HEK293 (cell line): Measurements from ENCODE around the gene CSNK2A3.

ENCODE experiments used
- CTCF ChIA-PET: fragments of 350-600 bp; formaldehyde crosslinking; extraction: SDS; loops from one replicate; lab custom pipeline; 2021; ENCODE audit warnings: antibody characterized with exemption; lab: Yijun Ruan, JAX
- POLR2A ChIA-PET: fragments of 300-600 bp; formaldehyde crosslinking; extraction: SDS; loops from one replicate; lab custom pipeline; 2020; ENCODE audit warnings: antibody characterized with exemption, inconsistent platforms; lab: Yijun Ruan, JAX
- H3K27ac ChIP-seq: fragments of 200-500 bp; sonication (Bioruptor generic); 2 replicates; pipeline ENCODE4 v1.5.1; 2014; ENCODE audit warnings: low read depth, low read length, control low read depth, inconsistent platforms; ENCODE audit errors: extremely low read depth
- H3K36me3 ChIP-seq, 2 experiments: fragments of 200-500 bp in 1 of 2; sonication (Bioruptor generic) in 1 of 2; 1 replicate in 1 of 2; 2 replicates in 1 of 2; pipeline ENCODE4 v1.5.1; 2014 to 2017; ENCODE audit warnings: inconsistent platforms in 2 of 2, low read length in 2 of 2; ENCODE audit not compliant: control insufficient read depth in 2 of 2, insufficient read depth in 1 of 2
- H3K4me1 ChIP-seq: fragments of 200-500 bp; sonication (Bioruptor generic); 2 replicates; pipeline ENCODE4 v1.5.1; 2014; ENCODE audit warnings: mild to moderate bottlenecking, low read length, inconsistent platforms; ENCODE audit not compliant: control insufficient read depth, insufficient read depth
- H3K4me3 ChIP-seq: 2 replicates; pipeline ENCODE4 v1.5.1; 2011; ENCODE audit warnings: low read depth, mild to moderate bottlenecking, control low read depth, low read length, moderate library complexity
- H3K9me3 ChIP-seq: fragments of 200-500 bp; sonication (Bioruptor generic); 2 replicates; pipeline ENCODE4 v1.5.1; 2014; ENCODE audit warnings: low read depth, low read length, inconsistent platforms; ENCODE audit not compliant: control insufficient read depth, insufficient read depth
- GLI2 ChIP-seq: fragments of 450-650 bp; formaldehyde crosslinking; IDR thresholded peaks from 2 replicates; pipeline ENCODE4; 2017; ENCODE audit warnings: missing biosample characterization, missing genetic modification characterization, low read depth, borderline replicate concordance
- HOXA7 ChIP-seq: sonication (generic); formaldehyde crosslinking; IDR thresholded peaks from 2 replicates; pipeline ENCODE4 v1.8.1; 2022; ENCODE audit warnings: missing genetic modification reagents, borderline replicate concordance
- KLF16 ChIP-seq: fragments of 450-650 bp; formaldehyde crosslinking; IDR thresholded peaks from 2 replicates; pipeline ENCODE4 v1.5.1; 2017; ENCODE audit warnings: missing biosample characterization, missing genetic modification characterization
- KLF9 ChIP-seq: fragments of 450-650 bp; formaldehyde crosslinking; IDR thresholded peaks from 2 replicates; pipeline ENCODE4 v1.5.1; 2016; ENCODE audit warnings: missing biosample characterization, missing genetic modification characterization, low read depth
- SALL2 ChIP-seq: fragments of 450-650 bp; formaldehyde crosslinking; IDR thresholded peaks from 2 replicates; pipeline ENCODE4 v1.5.0; 2017; ENCODE audit warnings: missing biosample characterization, mild to moderate bottlenecking, missing genetic modification characterization, borderline replicate concordance
- SP7 ChIP-seq: fragments of 450-650 bp; formaldehyde crosslinking; IDR thresholded peaks from 2 replicates; pipeline ENCODE4 v1.5.1; 2016; ENCODE audit warnings: missing biosample characterization, missing genetic modification characterization
- YY2 ChIP-seq: fragments of 450-650 bp; formaldehyde crosslinking; IDR thresholded peaks from 2 replicates; pipeline ENCODE4 v1.5.1; 2016; ENCODE audit warnings: missing biosample characterization, missing genetic modification characterization
- ZNF133 ChIP-seq: fragments of 450-650 bp; formaldehyde crosslinking; IDR thresholded peaks from 2 replicates; pipeline ENCODE4 v1.5.1; 2016; ENCODE audit warnings: missing biosample characterization, missing genetic modification characterization
- ZNF155 ChIP-seq: fragments of 450-650 bp; formaldehyde crosslinking; IDR thresholded peaks from 2 replicates; pipeline ENCODE4 v1.5.1; 2016; ENCODE audit warnings: missing biosample characterization, missing genetic modification characterization
- ZNF223 ChIP-seq: fragments of 450-650 bp; formaldehyde crosslinking; IDR thresholded peaks from 2 replicates; pipeline ENCODE4 v1.5.1; 2016; ENCODE audit warnings: missing biosample characterization, missing genetic modification characterization
- ZNF274 ChIP-seq, 2 experiments: fragments of 200-500 bp in 1 of 2; fragments of 450-650 bp in 1 of 2; sonication (Bioruptor generic) in 1 of 2; formaldehyde crosslinking in 1 of 2; IDR thresholded peaks; 2 replicates each; pipeline versions ENCODE4 v1.5.1 to v1.6.1; 2014 to 2016; ENCODE audit warnings: borderline replicate concordance in 1 of 2, inconsistent platforms in 1 of 2, low read length in 1 of 2, missing biosample characterization in 1 of 2, missing genetic modification characterization in 1 of 2
- ZNF366 ChIP-seq: fragments of 450-650 bp; formaldehyde crosslinking; conservative IDR thresholded peaks from 2 replicates; pipeline ENCODE4 v1.5.1; 2016; ENCODE audit warnings: missing biosample characterization, missing genetic modification characterization
- ZNF510 ChIP-seq: fragments of 450-650 bp; formaldehyde crosslinking; IDR thresholded peaks from 2 replicates; pipeline ENCODE4 v1.5.1; 2018; ENCODE audit warnings: mild to moderate bottlenecking, missing genetic modification characterization, missing biosample characterization; ENCODE audit not compliant: insufficient replicate concordance
- ZNF530 ChIP-seq: fragments of 450-650 bp; formaldehyde crosslinking; IDR thresholded peaks from 2 replicates; pipeline ENCODE4 v1.5.1; 2016; ENCODE audit warnings: low read depth, missing biosample characterization, missing genetic modification characterization
- ZNF561 ChIP-seq: fragments of 450-650 bp; IDR thresholded peaks from 2 replicates; pipeline ENCODE4 v1.5.1; 2018; ENCODE audit warnings: missing biosample characterization, missing genetic modification characterization, borderline replicate concordance
- ZNF623 ChIP-seq: fragments of 450-650 bp; formaldehyde crosslinking; IDR thresholded peaks from 2 replicates; pipeline ENCODE4 v1.5.1; 2016; ENCODE audit warnings: missing biosample characterization, missing genetic modification characterization
- ZNF654 ChIP-seq: fragments of 450-650 bp; formaldehyde crosslinking; IDR thresholded peaks from 2 replicates; pipeline ENCODE4 v1.5.1; 2016; ENCODE audit warnings: low read depth, missing biosample characterization, missing genetic modification characterization
- ZNF701 ChIP-seq: fragments of 450-650 bp; formaldehyde crosslinking; IDR thresholded peaks from 2 replicates; pipeline ENCODE4 v1.5.1; 2016; ENCODE audit warnings: missing biosample characterization, missing genetic modification characterization
- TF ChIP-seq, protein P1 (sequence below): fragments of 450-650 bp; formaldehyde crosslinking; IDR thresholded peaks from 2 replicates; pipeline ENCODE4 v1.5.1; 2016; ENCODE audit warnings: missing biosample characterization, missing genetic modification characterization
- TF ChIP-seq, protein P2 (sequence below): fragments of 450-650 bp; formaldehyde crosslinking; IDR thresholded peaks from 2 replicates; pipeline ENCODE4 v1.5.1; 2017; ENCODE audit warnings: missing biosample characterization, missing genetic modification characterization
- TF ChIP-seq, protein P3 (sequence below): fragments of 450-650 bp; formaldehyde crosslinking; IDR thresholded peaks from 2 replicates; pipeline ENCODE4 v1.5.1; 2016; ENCODE audit warnings: missing biosample characterization, missing genetic modification characterization
- TF ChIP-seq, protein P4 (sequence below): fragments of 450-650 bp; formaldehyde crosslinking; IDR thresholded peaks from 2 replicates; pipeline ENCODE4 v1.5.1; 2016; ENCODE audit warnings: missing biosample characterization, missing genetic modification characterization
- TF ChIP-seq, protein P5 (sequence below): fragments of 450-650 bp; formaldehyde crosslinking; IDR thresholded peaks from 2 replicates; pipeline ENCODE4 v1.5.1; 2016; ENCODE audit warnings: missing biosample characterization, missing genetic modification characterization

CSNK2A3 gene

DNA sequence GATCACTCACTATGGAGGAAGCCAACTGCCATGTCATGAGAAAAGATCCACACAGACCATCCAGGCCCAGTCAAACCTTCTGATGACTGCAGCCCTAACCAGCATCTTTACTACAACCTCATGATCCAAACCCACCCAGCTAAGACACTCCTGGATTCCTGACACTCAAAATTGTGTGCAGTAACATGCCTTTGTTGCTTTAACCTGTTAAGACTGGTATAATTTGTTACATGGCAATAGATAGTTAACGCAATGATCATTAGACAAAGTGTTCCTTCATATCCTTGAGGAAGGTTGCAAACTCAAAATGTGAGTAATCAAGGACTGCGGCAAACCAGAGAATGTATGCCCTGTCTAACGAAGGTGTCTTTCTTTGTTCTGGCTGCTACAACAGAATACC is 47.1 kb upstream of the CSNK2A3 start:
- no peaks in the 10 kb centered on the region for H3K9me3 ChIP-seq
- ChIA-PET POLR2A (no interaction called here), CTCF (interaction anchor here (0.6 to 1.6 kb wide), 7 partner anchors 18 to 387 kb away, joined by 3 to 6 read pairs (median 3); no protein-coding TSS in a partner anchor)
- no peak overlapping the region for H3K27ac ChIP-seq
- H3K36me3 ChIP-seq: no peaks in the 10 kb centered on the region
- TF ChIP-seq ZNF701 (tag by site-specific recombination) (no peak), KLF9 (tag by site-specific recombination) (no peak), KLF16 (no peak), SALL2 (tag by site-specific recombination) (no peak), ZNF155 (no peak), ZNF274 (IDR thresholded peaks at IDR 0.05; ENCODE audit: low read length) (no peak), ZNF274 (tag by site-specific recombination; IDR thresholded peaks at IDR 0.05; ENCODE audit: borderline replicate concordance) (no peak)
- TF ChIP-seq, protein P1, sequence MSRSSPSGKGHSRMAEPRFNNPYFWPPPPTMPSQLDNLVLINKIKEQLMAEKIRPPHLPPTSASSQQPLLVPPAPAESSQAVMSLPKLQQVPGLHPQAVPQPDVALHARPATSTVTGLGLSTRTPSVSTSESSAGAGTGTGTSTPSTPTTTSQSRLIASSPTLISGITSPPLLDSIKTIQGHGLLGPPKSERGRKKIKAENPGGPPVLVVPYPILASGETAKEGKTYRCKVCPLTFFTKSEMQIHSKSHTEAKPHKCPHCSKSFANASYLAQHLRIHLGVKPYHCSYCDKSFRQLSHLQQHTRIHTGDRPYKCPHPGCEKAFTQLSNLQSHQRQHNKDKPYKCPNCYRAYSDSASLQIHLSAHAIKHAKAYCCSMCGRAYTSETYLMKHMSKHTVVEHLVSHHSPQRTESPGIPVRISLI (tag by site-specific recombination): no peak
- H3K4me1 ChIP-seq: no peaks in the 10 kb centered on the region
- H3K4me3 ChIP-seq: no peak overlapping the region

DNA sequence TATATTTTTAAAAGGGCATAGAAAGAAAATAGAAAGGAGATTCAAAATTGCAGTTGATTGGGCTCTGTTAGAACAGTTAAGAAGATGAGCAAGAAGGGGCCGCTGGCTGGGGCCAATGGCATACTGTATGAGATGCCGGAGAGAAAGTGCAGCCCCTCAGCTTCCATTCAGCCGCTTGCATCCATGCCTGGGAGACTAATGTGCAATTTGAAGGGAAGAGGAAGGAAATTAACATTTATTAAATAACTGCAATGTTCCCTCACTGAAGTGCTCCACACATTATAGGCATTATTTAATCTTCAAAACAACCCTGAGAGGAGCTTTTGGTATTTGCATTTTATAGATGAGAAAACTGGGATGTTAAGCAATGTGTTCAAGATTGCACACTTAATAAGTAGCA is 44.7 kb upstream of the CSNK2A3 start:
- no peak for TF ChIP-seq ZNF654 (tag by site-specific recombination)

DNA sequence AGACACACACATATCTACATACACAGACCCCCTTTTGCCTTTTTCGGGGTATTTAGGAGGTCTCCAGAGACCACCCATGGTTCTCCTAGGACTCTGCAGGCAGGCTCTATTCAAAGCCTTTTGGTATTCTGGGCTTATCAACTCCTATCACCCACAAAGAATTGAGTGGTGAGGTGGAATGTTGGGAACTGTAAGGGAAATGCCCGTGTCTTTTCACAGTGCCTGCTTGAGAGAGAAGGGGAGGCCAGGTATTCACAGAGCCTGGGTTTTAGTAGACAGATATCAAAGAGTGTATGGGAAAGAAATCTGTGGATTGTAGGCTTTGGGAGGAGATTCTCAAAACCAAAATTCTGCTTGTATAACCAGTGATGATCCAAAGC is 44.0 kb upstream of the CSNK2A3 start:
- H3K27ac ChIP-seq: no peak overlapping the region

More for the DNA sequence above, 44.7 kb upstream of the CSNK2A3 start:
- Histone ChIP-seq H3K9me3 (no peaks in the 10 kb centered on the region), H3K27ac (no peak overlapping the region), H3K4me3 (no peak overlapping the region), H3K4me1 (no peaks in the 10 kb centered on the region), H3K36me3 (no peaks in the 10 kb centered on the region)
- POLR2A ChIA-PET: no interaction called here
- CTCF ChIA-PET: interaction anchor here (0.6 to 1.6 kb wide), 3 partner anchors 19 to 410 kb away, joined by 3 to 8 read pairs (median 4); no protein-coding TSS in a partner anchor

More for the DNA sequence above, 44.0 kb upstream of the CSNK2A3 start:
- no peaks in the 10 kb centered on the region for H3K4me1 ChIP-seq
- H3K9me3 ChIP-seq: no peaks in the 10 kb centered on the region
- no peak for TF ChIP-seq ZNF701 (tag by site-specific recombination)
- TF ChIP-seq, protein P2, sequence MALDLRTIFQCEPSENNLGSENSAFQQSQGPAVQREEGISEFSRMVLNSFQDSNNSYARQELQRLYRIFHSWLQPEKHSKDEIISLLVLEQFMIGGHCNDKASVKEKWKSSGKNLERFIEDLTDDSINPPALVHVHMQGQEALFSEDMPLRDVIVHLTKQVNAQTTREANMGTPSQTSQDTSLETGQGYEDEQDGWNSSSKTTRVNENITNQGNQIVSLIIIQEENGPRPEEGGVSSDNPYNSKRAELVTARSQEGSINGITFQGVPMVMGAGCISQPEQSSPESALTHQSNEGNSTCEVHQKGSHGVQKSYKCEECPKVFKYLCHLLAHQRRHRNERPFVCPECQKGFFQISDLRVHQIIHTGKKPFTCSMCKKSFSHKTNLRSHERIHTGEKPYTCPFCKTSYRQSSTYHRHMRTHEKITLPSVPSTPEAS (tag by site-specific recombination): no peak
- TF ChIP-seq ZNF366: no peak
- TF ChIP-seq ZNF530 (tag by site-specific recombination): no peak
- no peak for TF ChIP-seq GLI2 (tag by site-specific recombination)
- TF ChIP-seq, protein P3, sequence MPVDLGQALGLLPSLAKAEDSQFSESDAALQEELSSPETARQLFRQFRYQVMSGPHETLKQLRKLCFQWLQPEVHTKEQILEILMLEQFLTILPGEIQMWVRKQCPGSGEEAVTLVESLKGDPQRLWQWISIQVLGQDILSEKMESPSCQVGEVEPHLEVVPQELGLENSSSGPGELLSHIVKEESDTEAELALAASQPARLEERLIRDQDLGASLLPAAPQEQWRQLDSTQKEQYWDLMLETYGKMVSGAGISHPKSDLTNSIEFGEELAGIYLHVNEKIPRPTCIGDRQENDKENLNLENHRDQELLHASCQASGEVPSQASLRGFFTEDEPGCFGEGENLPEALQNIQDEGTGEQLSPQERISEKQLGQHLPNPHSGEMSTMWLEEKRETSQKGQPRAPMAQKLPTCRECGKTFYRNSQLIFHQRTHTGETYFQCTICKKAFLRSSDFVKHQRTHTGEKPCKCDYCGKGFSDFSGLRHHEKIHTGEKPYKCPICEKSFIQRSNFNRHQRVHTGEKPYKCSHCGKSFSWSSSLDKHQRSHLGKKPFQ (tag by site-specific recombination): no peak
- no peak for TF ChIP-seq ZNF223
- TF ChIP-seq ZNF133 (tag by site-specific recombination): no peak
- TF ChIP-seq YY2 (tag by site-specific recombination): no peak
- no peak for TF ChIP-seq ZNF561 (tag by site-specific recombination)
- TF ChIP-seq, protein P4, sequence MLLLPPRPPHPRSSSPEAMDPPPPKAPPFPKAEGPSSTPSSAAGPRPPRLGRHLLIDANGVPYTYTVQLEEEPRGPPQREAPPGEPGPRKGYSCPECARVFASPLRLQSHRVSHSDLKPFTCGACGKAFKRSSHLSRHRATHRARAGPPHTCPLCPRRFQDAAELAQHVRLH: no peak
- TF ChIP-seq, protein P5, sequence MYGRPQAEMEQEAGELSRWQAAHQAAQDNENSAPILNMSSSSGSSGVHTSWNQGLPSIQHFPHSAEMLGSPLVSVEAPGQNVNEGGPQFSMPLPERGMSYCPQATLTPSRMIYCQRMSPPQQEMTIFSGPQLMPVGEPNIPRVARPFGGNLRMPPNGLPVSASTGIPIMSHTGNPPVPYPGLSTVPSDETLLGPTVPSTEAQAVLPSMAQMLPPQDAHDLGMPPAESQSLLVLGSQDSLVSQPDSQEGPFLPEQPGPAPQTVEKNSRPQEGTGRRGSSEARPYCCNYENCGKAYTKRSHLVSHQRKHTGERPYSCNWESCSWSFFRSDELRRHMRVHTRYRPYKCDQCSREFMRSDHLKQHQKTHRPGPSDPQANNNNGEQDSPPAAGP: no peak
- no peak for TF ChIP-seq ZNF623
- TF ChIP-seq SP7 (tag by site-specific recombination): no peak
- TF ChIP-seq ZNF510 (tag by site-specific recombination): no peak
- no peak for TF ChIP-seq HOXA7 (CRISPR knock-in tag)
- no peak overlapping the region for H3K4me3 ChIP-seq
- ChIA-PET POLR2A (no interaction called here), CTCF (no interaction called here)
- H3K36me3 ChIP-seq: no peaks in the 10 kb centered on the region
